Activated CD4-positive, CD25-positive, alpha-beta regulatory T cell treated with anti-CD3 and anti-CD28 coated beads, Interleukin-2, amount 50 U/mL, for 24 hours (primary cell): ENCODE measurements around the gene GAL3ST2.
"Not testable (repeated sequence)": the region's sequence is repeated elsewhere in the genome, so short reads cannot be mapped to it uniquely, and the experiment has no call there.

Experiments
- ATAC-seq, 2 donors: fragments of 150-1000 bp; cut with Tn5 transposase; one replicate each; pipeline ENCODE4 v1.10.0; 2021; ENCODE audit warnings: mild to moderate bottlenecking in 1 of 2, moderate library complexity in 1 of 2

GAL3ST2 gene

GRCh38 chr2:241776336-241777169 lies at the start of gene GAL3ST2:
TSS of gene GAL3ST2 (plus strand) at chr2:241776822. CDS start at chr2:241776956, 134 bp downstream.
- no peak for ATAC-seq

GRCh38 chr2:241728000-241728399 lies 48.6 kb upstream of the GAL3ST2 start:
- no peak for ATAC-seq

DNA sequence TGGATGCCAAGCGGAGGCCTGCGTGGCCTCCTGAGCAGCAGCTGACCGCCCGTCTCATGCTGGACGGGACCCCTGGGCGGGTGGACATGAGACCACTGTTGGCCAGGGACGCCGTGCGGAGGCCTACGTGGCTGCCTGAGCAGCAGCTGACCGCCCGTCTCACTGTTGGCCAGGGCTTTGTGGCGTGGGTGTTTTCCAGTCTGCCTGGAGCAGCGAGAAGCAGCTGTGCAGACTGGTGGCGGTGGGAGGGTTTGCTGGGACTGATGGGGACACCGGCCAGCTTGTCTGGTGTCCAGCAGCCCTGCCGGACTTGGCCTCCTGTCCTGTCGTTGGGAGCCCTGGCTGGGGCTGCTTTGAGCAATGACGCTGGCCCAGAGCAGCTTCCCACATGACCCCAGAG lies 48.0 kb upstream of the GAL3ST2 start:
- ATAC-seq, result no peak

DNA sequence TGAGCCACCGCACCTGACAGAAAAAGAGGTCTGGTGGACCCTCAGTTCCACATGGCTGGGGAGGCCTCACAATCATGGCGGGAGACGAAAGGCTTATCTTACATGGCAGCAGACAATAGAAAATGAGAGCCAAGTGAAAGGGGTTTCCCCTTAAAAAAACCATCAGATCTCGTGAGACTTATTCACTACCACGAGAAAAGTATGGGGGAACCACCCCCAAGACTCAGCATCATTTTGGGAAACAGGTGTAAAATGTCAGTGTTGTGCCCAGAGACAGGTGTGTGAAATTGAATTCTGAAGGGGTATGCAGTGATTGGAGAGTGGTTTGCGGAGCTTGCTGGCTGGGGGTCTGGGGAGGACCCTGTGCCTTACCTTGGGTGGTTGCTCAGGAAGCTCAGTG lies 46.8 kb upstream of the GAL3ST2 start:
- ATAC-seq, result no peak

DNA sequence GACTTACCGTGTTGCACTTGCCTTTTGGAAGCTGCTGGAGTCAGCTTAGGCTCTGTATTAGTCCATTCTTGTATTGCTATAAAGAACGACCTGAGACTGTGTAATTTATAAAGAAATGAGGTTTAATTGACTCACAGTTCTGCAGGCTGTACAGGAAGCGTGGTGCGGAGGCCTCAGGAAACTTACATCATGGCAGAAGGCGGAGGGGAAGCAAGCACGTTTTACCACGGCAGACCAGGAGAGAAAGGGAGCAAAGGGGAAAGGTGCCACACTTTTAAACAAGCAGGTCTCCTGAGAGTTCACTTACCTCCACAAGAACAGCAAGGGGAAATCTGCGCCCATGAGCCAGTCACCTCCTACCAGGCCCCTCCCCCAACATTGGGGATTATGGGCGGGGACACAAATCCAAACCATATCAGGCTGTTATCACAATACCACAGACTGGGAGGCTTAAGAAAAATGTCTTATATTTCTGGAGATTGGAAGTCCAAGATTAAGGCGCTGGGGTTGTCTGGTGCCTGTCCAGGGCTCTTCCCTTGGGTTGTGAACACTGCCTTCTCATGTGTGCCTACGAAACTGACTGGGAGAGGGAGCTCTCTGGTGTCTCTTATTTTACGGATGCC lies 45.8 kb upstream of the GAL3ST2 start:
- no peak for ATAC-seq

GRCh38 chr2:241732513-241733186 lies 44.0 kb upstream of the GAL3ST2 start:
- not testable (repeated sequence) for ATAC-seq

DNA sequence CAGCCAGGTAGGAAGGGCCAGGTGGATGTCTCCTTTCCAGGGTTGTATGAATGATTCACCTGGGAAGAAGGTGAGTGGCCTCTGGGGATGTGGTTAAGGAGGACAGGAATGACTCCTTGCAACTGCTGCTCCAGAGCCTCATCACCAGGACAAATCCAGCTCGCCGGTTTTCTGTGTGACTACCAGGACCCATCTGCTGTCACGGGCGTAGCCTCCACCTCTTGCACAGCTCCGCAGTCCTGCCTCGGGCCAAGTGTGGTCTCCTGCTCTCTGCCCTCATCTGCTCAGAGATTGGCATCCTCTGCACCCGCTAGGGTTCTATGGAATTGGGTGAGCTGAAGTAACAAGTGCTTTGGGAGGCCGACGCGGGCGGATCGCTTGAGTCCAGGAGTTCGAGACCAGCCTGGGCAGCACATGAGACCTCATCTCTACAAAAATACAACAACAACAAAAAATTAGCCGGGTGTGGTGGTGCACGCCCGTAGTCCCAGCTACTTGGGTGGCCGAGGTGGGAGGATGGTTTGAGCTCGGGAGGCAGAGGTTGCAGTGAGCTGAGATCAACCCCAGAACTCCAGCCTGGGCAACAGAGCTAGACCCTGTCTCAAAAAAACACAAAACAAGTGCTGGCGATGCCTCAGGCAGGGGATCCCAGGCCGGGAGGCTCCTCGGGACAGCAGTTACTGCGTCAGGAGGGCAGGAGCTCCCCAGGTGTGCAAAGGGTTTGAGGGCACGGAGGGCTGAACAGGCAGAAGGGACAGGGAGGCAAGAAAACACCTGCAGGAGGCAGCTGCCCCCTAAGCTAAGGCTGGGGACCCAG lies 43.0 kb upstream of the GAL3ST2 start:
- no peak for ATAC-seq

DNA sequence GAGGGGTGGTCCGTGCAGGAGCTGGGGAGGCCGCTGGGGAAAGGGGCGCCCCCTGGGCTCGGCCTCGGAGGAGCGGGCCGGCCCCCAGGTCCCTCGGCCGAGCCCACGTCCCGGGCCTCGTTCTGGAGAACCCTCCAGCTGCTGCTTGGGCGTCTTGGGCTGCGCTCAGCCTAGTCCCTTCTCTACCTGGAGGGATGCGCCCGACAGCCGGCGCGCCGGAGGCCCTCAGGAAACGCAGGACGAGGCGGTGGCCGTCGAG lies 42.5 kb upstream of the GAL3ST2 start:
- ATAC-seq, result no peak

DNA sequence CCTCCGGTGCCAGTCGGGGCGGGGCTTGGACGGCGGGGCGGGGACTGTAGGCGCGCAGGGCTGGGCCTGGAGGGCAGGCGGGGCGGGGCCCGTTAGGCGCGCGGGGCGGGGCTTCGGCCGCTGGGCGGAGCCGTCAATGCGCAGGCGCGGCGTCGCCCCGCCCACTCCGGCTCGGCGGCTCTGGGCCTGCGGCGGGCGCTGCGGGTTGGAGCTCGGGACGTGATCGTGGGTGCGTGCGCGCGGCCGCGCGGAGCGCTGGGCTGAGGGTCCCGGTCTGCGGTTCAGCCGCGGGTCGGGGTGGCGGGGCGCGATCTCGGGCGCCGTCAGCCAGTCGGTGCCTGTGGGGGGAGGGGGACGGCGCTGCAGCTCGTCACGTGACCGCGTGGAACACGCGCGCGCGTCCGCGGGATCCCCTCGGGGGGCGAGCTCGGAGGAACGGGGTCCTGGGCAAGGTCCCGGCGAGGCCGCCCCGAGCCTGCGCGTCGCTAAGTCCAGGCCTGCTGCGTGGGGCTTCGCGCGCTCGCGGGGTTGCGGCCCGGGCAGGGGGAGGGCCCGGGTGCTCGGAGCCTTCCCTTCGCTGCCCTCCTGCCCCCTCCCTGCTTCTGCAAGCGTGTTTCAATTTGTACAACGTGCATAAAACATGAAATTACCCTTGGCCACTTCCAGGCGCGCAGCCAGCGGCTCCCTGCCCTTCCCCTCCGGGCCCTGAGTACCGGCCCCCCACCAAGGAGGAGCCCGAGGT lies 42.0 kb upstream of the GAL3ST2 start, which contains the start of gene D2HGDH:
Gene D2HGDH (plus strand): TSS at position 164 of the 742 bp plus-strand sequence. CDS start 595 bp downstream, outside the sequence.
- ATAC-seq, result peak; percentile 87 to 90

DNA sequence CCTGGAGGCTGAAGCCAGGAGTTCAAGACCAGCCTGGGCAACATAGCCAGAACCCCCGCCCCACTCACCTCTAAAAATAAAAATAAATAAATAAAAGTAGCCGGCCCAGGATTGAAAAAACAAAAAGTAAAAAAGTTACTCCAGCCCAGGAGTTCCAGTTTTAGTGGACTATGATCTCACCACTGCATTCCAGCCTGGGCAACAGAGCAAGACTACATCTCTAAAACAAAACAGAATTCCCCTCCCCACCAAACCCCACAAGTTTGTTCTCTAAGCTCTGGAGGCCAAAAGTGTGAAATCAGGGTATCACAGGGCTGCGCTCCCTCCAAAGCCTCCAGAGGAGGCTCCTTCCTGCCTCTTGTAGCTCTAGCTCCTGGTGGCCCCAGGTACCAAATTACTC lies 40.5 kb upstream of the GAL3ST2 start:
- no peak for ATAC-seq

GRCh38 chr2:241738040-241738686 lies 38.5 kb upstream of the GAL3ST2 start:
- no peak for ATAC-seq

DNA sequence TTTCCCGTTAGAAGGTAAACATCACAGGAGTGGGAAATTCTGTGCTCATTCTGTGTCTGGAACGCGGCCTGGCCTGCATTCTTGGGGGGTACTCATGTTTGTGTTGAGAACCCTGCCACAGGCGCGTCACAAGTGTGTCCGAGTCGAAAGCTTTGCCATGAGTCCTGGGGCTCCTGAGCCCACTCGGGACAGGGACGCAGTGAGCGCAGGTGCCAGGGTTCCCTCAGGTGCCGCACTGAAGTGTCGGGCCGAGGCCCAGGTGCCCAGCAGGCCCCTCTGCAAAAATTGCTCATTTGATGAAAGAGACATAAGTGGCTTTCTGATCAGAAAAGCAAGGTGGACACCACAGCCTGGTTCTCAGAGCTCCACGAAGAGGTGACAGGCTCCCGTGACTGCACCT lies 37.4 kb upstream of the GAL3ST2 start:
- ATAC-seq, result no peak

DNA sequence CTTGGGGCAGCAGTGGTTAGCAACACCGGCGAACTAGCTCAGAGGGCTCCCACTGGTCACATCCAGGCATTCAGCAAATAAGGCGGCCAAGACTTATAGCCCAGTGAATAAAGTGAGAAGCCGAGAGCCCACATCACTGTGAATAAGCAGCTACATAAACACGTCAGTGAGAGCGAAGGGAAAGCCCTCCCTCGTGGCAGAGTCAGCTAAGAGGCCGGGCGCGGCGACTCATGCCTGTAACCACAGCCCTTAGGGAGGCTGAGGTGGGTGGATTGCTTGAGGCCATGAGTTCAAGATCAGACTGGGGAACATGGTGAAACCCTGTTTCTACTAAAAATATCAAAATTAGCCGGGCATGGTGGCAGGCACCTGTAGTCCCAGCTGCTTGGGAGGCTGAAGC lies 37.0 kb upstream of the GAL3ST2 start:
- ATAC-seq, result peak; percentile 69 to 74

GRCh38 chr2:241741016-241741415 lies 35.6 kb upstream of the GAL3ST2 start:
- ATAC-seq, result peak in 1 of 2 donors; percentile 21

- no peak for ATAC-seq
These were observed 34.2 kb upstream of the GAL3ST2 start for GRCh38 chr2:241742320-241742939.

GRCh38 chr2:241743008-241743407 lies 33.6 kb upstream of the GAL3ST2 start:
- ATAC-seq, result not testable (repeated sequence)

DNA sequence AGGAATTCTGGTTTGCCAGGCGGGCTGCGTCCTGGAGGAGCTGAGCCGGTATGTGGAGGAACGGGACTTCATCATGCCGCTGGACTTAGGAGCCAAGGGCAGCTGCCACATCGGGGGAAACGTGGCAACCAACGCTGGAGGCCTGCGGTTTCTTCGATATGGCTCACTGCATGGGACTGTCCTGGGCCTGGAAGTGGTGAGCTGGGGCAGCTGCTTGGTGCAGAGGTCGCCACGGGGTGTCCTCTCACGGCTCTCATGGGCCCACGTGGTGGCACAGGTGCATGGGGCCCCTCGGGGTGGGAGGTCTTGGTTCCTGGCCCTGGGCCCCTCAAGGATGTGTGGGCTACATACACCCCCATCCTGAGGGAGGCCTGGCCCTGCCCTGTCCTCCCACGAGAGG lies 33.0 kb upstream of the GAL3ST2 start:
- no peak for ATAC-seq

- ATAC-seq, result no peak
These were observed 32.4 kb upstream of the GAL3ST2 start for GRCh38 chr2:241744028-241744754.

GRCh38 chr2:241745276-241745675 lies 31.3 kb upstream of the GAL3ST2 start:
- ATAC-seq, result no peak

- ATAC-seq, result no peak
These were observed 30.5 kb upstream of the GAL3ST2 start for GRCh38 chr2:241746084-241746483.
